Thoracic aorta (tissue), 2 donors: Measurements from ENCODE around the gene CHRNG. TPM values are rescaled to one million over a fixed set of nuclear protein-coding genes. Genes with fewer than 3 reads are reported as not detected.

Experiments
- ATAC-seq: fragments of 150-250 bp; one replicate; pipeline ENCODE4 v1.8.0; 2017; ENCODE audit warnings: low read depth; ENCODE audit not compliant: insufficient number of reproducible peaks, low FRiP score
- DNase-seq: peaks from one replicate; pipeline ENCODE4 v3.0.0-alpha.2; 2020; ENCODE audit warnings: low spot score
- H3K27ac ChIP-seq, 2 donors: fragments of 200-600 bp; sonication (generic); 1 replicate in 1 of 2; 2 replicates in 1 of 2; pipeline ENCODE4 v1.5.1; 2016; ENCODE audit warnings: mild to moderate bottlenecking in 2 of 2, moderate library complexity in 2 of 2
- H3K27me3 ChIP-seq: fragments of 200-600 bp; sonication (generic); replicated peaks from 2 replicates; pipeline ENCODE4 v1.6.0; 2016; ENCODE audit warnings: mild to moderate bottlenecking; ENCODE audit not compliant: insufficient read depth
- H3K36me3 ChIP-seq: fragments of 200-600 bp; sonication (generic); one replicate; pipeline ENCODE4 v1.5.1; 2016
- H3K4me1 ChIP-seq, 2 donors: fragments of 200-600 bp; sonication (generic); 1 replicate in 1 of 2; 2 replicates in 1 of 2; pipeline versions ENCODE4 v1.5.1 to v1.6.0; 2016; ENCODE audit warnings: low read depth in 2 of 2, mild to moderate bottlenecking in 1 of 2; ENCODE audit not compliant: control insufficient read depth in 1 of 2
- H3K4me3 ChIP-seq: fragments of 200-600 bp; sonication (generic); 2 replicates; pipeline ENCODE4 v1.5.1; 2016; ENCODE audit warnings: mild to moderate bottlenecking
- H3K9me3 ChIP-seq: fragments of 200-600 bp; sonication (generic); 2 replicates; pipeline ENCODE4 v1.5.1; 2016
- CTCF ChIP-seq: fragments of 200-600 bp; sonication (generic); IDR thresholded peaks from one replicate; pipeline ENCODE4 v1.5.1; 2019; ENCODE audit warnings: antibody characterized with exemption
- total RNA-seq, 2 donors: library from RNA; depleted of rRNA; stranded (reverse); fragments of >200 nt; gene quantifications; one replicate each; pipeline versions ENCODE4 v1.1.0 to v1.2.3, GENCODE V29; 2016

CHRNG gene
- total RNA-seq, 2 donors from 2014 or later = not detected

GRCh38 chr2:232502911-232503808, 36.3 kb upstream of the CHRNG start:
- Histone ChIP-seq H3K27ac (no peak overlapping the region), H3K36me3 (no peaks in the 10 kb centered on the region), H3K4me1 (peaks cover 7 to 16% of the 10 kb centered on the region in 2 donors), H3K4me3 (peak overlapping the region; percentile 73), H3K27me3 (no peaks in the 10 kb centered on the region), H3K9me3 (no peaks in the 10 kb centered on the region)
- DNase-seq (no peak), ATAC-seq (no peak)
- no peak for TF ChIP-seq CTCF

- H3K36me3 ChIP-seq = no peaks in the 10 kb centered on the region
- no peaks in the 10 kb centered on the region for H3K9me3 ChIP-seq
- H3K4me1 ChIP-seq = peaks cover 7 to 16% of the 10 kb centered on the region in 2 donors
- no peaks in the 10 kb centered on the region for H3K27me3 ChIP-seq
- H3K27ac ChIP-seq = no peak overlapping the region
- ATAC-seq (no peak), DNase-seq (no peak)
- H3K4me3 ChIP-seq = peak overlapping the region; percentile 73
- no peak for TF ChIP-seq CTCF
Measured at GRCh38 chr2:232503809-232504323, 35.6 kb upstream of the CHRNG start.

- Histone ChIP-seq H3K27ac (no peak overlapping the region), H3K9me3 (no peaks in the 10 kb centered on the region), H3K4me3 (no peak overlapping the region), H3K36me3 (no peaks in the 10 kb centered on the region), H3K27me3 (no peaks in the 10 kb centered on the region), H3K4me1 (peaks cover 7 to 16% of the 10 kb centered on the region in 2 donors)
- TF ChIP-seq CTCF = no peak
- DNase-seq = no peak
- ATAC-seq = no peak
Measured at GRCh38 chr2:232504438-232504837, 35.1 kb upstream of the CHRNG start.

- no peak for TF ChIP-seq CTCF
- ATAC-seq = no peak
- Histone ChIP-seq H3K4me3 (no peak overlapping the region), H3K36me3 (no peaks in the 10 kb centered on the region), H3K27ac (no peak overlapping the region), H3K9me3 (no peaks in the 10 kb centered on the region), H3K27me3 (no peaks in the 10 kb centered on the region), H3K4me1 (peaks cover 7 to 16% of the 10 kb centered on the region in 2 donors)
- DNase-seq = no peak
Measured at GRCh38 chr2:232505856-232506255, 33.6 kb upstream of the CHRNG start.

GRCh38 chr2:232506709-232507108, 32.8 kb upstream of the CHRNG start:
- no peaks in the 10 kb centered on the region for H3K27me3 ChIP-seq
- H3K27ac ChIP-seq = no peak overlapping the region
- no peaks in the 10 kb centered on the region for H3K9me3 ChIP-seq
- no peak for DNase-seq
- peaks cover 7 to 16% of the 10 kb centered on the region in 2 donors for H3K4me1 ChIP-seq
- no peak overlapping the region for H3K4me3 ChIP-seq
- no peak for ATAC-seq
- no peaks in the 10 kb centered on the region for H3K36me3 ChIP-seq
- no peak for TF ChIP-seq CTCF
